Measurements from ENCODE around the gene PHPT1. TPM values are rescaled to one million over a fixed set of nuclear protein-coding genes. Genes with fewer than 3 reads are reported as not detected.
A peak's percentile ranks its signal among the peaks of the same experiment; 100 is the strongest.
"Not testable (repeated sequence)": the region's sequence is repeated elsewhere in the genome, so short reads cannot be mapped to it uniquely, and the experiment has no call there.

Gene PHPT1
- total and polyA plus RNA-seq, 2 of the 13 experiments (the other 11 are each of a cell fraction or from before 2014, with no cell fraction given) = 189 to 192 TPM

DNA sequence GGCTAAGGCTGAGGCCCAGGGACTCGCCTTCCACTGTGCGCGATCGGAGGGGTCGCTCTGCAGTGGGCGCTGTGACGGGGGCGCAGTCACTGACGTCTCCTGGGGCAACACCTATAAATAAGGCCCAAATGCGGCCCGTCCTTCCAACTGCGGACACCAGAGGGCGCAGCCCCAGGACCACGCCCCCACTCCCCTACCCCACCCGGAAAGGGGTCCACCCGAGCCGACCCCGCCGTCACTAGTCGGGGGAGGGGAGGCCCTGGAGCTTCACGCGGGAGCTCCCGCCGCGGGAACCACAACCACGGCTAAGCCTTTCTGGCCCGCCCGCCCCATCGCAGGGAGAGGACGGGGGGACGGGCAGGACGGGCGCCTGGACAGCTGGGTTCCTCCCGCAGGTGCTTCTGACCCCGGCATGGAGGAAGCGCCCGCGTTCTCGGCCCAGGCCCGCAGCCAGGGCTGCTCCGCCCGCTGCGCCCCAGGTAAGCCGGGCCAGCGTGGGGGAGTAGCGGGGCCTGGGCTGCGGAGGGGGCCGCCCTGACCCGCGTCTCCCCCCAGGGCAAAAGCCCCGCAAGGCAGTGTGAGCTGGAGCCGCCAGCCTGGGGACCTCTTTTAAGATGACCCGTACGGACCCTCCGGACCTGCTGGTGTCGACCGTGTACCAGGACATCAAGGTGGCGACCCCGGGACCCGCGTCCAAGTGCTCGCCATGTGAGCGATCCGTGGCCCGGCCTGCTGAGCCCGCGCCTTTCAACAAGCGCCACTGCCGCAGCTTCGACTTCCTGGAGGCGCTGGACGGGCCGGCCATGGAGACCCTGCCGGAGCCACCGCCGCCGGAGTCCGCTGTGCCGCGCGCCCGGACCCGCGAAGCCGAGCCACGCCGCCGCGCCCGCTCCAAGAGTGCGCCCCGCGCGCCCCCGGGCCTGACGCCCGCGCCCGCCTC, 5.1 kb upstream of the PHPT1 start (continued):
- TF ChIP-seq HMGXB4 (CRISPR knock-in tag; IDR thresholded peaks at IDR 0.05; ENCODE audit: borderline replicate concordance in 1 of 2, low read depth in 1 of 2) = peak in 1 of 2 experiments; percentile 56; a peak in 1 of 4 replicates
- TF ChIP-seq, protein P1, sequence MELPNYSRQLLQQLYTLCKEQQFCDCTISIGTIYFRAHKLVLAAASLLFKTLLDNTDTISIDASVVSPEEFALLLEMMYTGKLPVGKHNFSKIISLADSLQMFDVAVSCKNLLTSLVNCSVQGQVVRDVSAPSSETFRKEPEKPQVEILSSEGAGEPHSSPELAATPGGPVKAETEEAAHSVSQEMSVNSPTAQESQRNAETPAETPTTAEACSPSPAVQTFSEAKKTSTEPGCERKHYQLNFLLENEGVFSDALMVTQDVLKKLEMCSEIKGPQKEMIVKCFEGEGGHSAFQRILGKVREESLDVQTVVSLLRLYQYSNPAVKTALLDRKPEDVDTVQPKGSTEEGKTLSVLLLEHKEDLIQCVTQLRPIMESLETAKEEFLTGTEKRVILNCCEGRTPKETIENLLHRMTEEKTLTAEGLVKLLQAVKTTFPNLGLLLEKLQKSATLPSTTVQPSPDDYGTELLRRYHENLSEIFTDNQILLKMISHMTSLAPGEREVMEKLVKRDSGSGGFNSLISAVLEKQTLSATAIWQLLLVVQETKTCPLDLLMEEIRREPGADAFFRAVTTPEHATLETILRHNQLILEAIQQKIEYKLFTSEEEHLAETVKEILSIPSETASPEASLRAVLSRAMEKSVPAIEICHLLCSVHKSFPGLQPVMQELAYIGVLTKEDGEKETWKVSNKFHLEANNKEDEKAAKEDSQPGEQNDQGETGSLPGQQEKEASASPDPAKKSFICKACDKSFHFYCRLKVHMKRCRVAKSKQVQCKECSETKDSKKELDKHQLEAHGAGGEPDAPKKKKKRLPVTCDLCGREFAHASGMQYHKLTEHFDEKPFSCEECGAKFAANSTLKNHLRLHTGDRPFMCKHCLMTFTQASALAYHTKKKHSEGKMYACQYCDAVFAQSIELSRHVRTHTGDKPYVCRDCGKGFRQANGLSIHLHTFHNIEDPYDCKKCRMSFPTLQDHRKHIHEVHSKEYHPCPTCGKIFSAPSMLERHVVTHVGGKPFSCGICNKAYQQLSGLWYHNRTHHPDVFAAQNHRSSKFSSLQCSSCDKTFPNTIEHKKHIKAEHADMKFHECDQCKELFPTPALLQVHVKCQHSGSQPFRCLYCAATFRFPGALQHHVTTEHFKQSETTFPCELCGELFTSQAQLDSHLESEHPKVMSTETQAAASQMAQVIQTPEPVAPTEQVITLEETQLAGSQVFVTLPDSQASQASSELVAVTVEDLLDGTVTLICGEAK (IDR thresholded peaks at IDR 0.05) = not testable (repeated sequence)
- TF ChIP-seq, protein P1 (CRISPR knock-in tag; IDR thresholded peaks at IDR 0.05) = 0 out of 2 replicates have a peak, but pooled peaks have one; percentile 55
- TF ChIP-seq, protein P2, sequence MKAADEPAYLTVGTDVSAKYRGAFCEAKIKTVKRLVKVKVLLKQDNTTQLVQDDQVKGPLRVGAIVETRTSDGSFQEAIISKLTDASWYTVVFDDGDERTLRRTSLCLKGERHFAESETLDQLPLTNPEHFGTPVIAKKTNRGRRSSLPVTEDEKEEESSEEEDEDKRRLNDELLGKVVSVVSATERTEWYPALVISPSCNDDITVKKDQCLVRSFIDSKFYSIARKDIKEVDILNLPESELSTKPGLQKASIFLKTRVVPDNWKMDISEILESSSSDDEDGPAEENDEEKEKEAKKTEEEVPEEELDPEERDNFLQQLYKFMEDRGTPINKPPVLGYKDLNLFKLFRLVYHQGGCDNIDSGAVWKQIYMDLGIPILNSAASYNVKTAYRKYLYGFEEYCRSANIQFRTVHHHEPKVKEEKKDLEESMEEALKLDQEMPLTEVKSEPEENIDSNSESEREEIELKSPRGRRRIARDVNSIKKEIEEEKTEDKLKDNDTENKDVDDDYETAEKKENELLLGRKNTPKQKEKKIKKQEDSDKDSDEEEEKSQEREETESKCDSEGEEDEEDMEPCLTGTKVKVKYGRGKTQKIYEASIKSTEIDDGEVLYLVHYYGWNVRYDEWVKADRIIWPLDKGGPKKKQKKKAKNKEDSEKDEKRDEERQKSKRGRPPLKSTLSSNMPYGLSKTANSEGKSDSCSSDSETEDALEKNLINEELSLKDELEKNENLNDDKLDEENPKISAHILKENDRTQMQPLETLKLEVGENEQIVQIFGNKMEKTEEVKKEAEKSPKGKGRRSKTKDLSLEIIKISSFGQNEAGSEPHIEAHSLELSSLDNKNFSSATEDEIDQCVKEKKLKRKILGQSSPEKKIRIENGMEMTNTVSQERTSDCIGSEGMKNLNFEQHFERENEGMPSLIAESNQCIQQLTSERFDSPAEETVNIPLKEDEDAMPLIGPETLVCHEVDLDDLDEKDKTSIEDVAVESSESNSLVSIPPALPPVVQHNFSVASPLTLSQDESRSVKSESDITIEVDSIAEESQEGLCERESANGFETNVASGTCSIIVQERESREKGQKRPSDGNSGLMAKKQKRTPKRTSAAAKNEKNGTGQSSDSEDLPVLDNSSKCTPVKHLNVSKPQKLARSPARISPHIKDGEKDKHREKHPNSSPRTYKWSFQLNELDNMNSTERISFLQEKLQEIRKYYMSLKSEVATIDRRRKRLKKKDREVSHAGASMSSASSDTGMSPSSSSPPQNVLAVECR (CRISPR knock-in tag; IDR thresholded peaks at IDR 0.05; ENCODE audit: borderline replicate concordance) = peak; percentile 46
- peak; percentile 53; the same call in 1 of the 2 replicates for TF ChIP-seq SP5 (CRISPR knock-in tag; IDR thresholded peaks at IDR 0.05; ENCODE audit: borderline replicate concordance, low read depth)
- TF ChIP-seq ZBTB33 (CRISPR knock-in tag; IDR thresholded peaks at IDR 0.05) = peak; percentile 58; the same call in 1 of the 2 replicates

All from HepG2 (cell line).